ENCODE results near the gene KRTAP5-2. TPM values are rescaled to one million over a fixed set of nuclear protein-coding genes. Genes with fewer than 3 reads are reported as not detected.

KRTAP5-2 gene
- polyA plus RNA-seq, 3 donors: not detected

GRCh38 chr11:1645357-1645821, 47.3 kb upstream of the KRTAP5-2 start:
- no peaks in the 10 kb centered on the region for H3K9me3 ChIP-seq (replicated peaks in 1 of 2; ENCODE audit: control insufficient read depth in 1 of 2, insufficient read depth in 1 of 2, low read length in 2 of 2)
- H3K36me3 ChIP-seq (replicated peaks in 1 of 2; ENCODE audit: control insufficient read depth in 1 of 2, insufficient read depth in 2 of 2, low read length in 2 of 2): no peaks in the 10 kb centered on the region
- no peak overlapping the region for H3K9ac ChIP-seq (ENCODE audit: insufficient read depth, low read length, poor library complexity, severe bottlenecking)
- Mint-ChIP-seq H3K4me3 (no peak overlapping the region), H3K36me3 (no peaks in the 10 kb centered on the region), H3K27me3 (ENCODE audit: low read depth in 3 of 3) (peaks cover 6 to 19% (median 9%) of the 10 kb centered on the region in 3 donors), H3K4me1 (no peaks in the 10 kb centered on the region), H3K27ac (no peak overlapping the region), H3K9me3 (no peaks in the 10 kb centered on the region)
- H3K4me2 ChIP-seq (replicated peaks; ENCODE audit: extremely low read depth, low read length, poor library complexity, severe bottlenecking): no peak overlapping the region
- WGBS (ENCODE audit: insufficient coverage): 48% methylated on average over 11 of the region's 12 CpGs
- no peaks in the 10 kb centered on the region for H3K79me2 ChIP-seq (ENCODE audit: insufficient read depth, low read length)
- H3K4me3 ChIP-seq (replicated peaks in 1 of 3; ENCODE audit: low read depth in 2 of 3, low read length in 3 of 3): no peak overlapping the region
- no peak overlapping the region for H3K27ac ChIP-seq (ENCODE audit: low read depth in 1 of 2, low read length in 2 of 2)
- no peaks in the 10 kb centered on the region for H3K4me1 ChIP-seq (ENCODE audit: control insufficient read depth in 1 of 2, insufficient read depth in 2 of 2, low read length in 2 of 2)
- H4K20me1 ChIP-seq (ENCODE audit: insufficient read depth, low read length): no peaks in the 10 kb centered on the region
- intact Hi-C loops (cut with micrococcal nuclease): no loop called here
- no peak for TF ChIP-seq CTCF (IDR thresholded peaks at IDR 0.05)
- DNase-seq: no peak
- no peaks in the 10 kb centered on the region for H3K27me3 ChIP-seq (ENCODE audit: control insufficient read depth in 2 of 2, insufficient read depth in 2 of 2, low read length in 2 of 2)
- H2AFZ ChIP-seq (ENCODE audit: insufficient read depth, low read depth, low read length, poor library complexity, severe bottlenecking): no peak overlapping the region

- 63% methylated on average over 14 of the region's 20 CpGs for WGBS (ENCODE audit: insufficient coverage)
- Histone ChIP-seq H3K36me3 (replicated peaks in 1 of 2; ENCODE audit: control insufficient read depth in 1 of 2, insufficient read depth in 2 of 2, low read length in 2 of 2) (no peaks in the 10 kb centered on the region), H3K4me2 (replicated peaks; ENCODE audit: extremely low read depth, low read length, poor library complexity, severe bottlenecking) (no peak overlapping the region), H3K27ac (ENCODE audit: low read depth in 1 of 2, low read length in 2 of 2) (no peak overlapping the region), H3K4me3 (replicated peaks in 1 of 3; ENCODE audit: low read depth in 2 of 3, low read length in 3 of 3) (no peak overlapping the region), H3K79me2 (ENCODE audit: insufficient read depth, low read length) (no peaks in the 10 kb centered on the region), H4K20me1 (ENCODE audit: insufficient read depth, low read length) (no peaks in the 10 kb centered on the region), H3K9me3 (replicated peaks in 1 of 2; ENCODE audit: control insufficient read depth in 1 of 2, insufficient read depth in 1 of 2, low read length in 2 of 2) (no peaks in the 10 kb centered on the region), H3K4me1 (ENCODE audit: control insufficient read depth in 1 of 2, insufficient read depth in 2 of 2, low read length in 2 of 2) (no peaks in the 10 kb centered on the region), H3K9ac (ENCODE audit: insufficient read depth, low read length, poor library complexity, severe bottlenecking) (no peak overlapping the region), H3K27me3 (ENCODE audit: control insufficient read depth in 2 of 2, insufficient read depth in 2 of 2, low read length in 2 of 2) (no peaks in the 10 kb centered on the region), H2AFZ (ENCODE audit: insufficient read depth, low read depth, low read length, poor library complexity, severe bottlenecking) (no peak overlapping the region)
- no peak for DNase-seq
- no peaks in the 10 kb centered on the region for H3K36me3 Mint-ChIP-seq
- H3K4me1 Mint-ChIP-seq: no peaks in the 10 kb centered on the region
- intact Hi-C loops (cut with micrococcal nuclease): no loop called here
- peak overlapping the region in 1 of 7 donors; percentile 72 for H3K27ac Mint-ChIP-seq
- no peak overlapping the region for H3K4me3 Mint-ChIP-seq
- no peak for TF ChIP-seq CTCF (IDR thresholded peaks at IDR 0.05)
- no peaks in the 10 kb centered on the region for H3K9me3 Mint-ChIP-seq
- H3K27me3 Mint-ChIP-seq (ENCODE audit: low read depth in 3 of 3): peaks cover 9 to 26% (median 9%) of the 10 kb centered on the region in 3 donors
These were observed 46.7 kb upstream of the KRTAP5-2 start for GRCh38 chr11:1644601-1645356.

Measured in CD14-positive monocyte (primary cell).